Activated gamma-delta T cell treated with Interleukin-2 at 50 U/mL for 16 hours (primary cell): ENCODE results near the gene SKAP2.

Source experiments
- DNase-seq: peaks from one replicate; pipeline ENCODE4 v3.0.0-alpha.2; 2020

The SKAP2 gene

DNA sequence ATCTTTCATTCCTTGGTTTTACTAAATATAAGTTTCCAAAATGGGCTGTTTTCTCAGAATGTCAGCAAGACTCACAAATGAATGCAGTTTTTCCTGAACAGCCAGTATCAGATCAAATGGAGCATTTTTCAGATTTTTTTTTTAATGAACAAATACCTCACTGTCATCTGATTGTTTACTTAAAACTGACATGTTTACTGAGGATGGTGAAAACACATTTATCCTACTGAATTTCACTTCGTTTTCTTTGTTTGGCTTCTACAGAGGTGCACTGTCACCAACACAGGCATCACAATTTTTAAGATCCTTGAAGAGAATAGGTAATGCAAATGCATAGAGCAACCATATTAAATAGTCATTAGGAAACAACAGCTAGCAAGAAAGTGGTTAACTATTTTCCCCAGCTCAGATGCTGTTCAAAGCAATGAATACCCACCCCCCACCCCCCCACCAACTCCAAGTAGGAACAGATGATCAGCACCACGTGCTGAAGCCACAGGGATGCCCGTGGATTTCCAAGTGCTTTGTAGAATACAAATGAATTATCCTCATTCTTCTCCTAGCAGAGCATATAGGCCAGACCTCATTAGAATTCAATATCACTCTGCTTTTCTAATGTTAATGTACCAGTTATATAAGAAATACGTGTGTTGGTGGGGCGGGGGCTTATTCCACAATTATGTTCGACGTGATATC, 205.9 kb downstream of the SKAP2 start:
- DNase-seq, result no peak

DNA sequence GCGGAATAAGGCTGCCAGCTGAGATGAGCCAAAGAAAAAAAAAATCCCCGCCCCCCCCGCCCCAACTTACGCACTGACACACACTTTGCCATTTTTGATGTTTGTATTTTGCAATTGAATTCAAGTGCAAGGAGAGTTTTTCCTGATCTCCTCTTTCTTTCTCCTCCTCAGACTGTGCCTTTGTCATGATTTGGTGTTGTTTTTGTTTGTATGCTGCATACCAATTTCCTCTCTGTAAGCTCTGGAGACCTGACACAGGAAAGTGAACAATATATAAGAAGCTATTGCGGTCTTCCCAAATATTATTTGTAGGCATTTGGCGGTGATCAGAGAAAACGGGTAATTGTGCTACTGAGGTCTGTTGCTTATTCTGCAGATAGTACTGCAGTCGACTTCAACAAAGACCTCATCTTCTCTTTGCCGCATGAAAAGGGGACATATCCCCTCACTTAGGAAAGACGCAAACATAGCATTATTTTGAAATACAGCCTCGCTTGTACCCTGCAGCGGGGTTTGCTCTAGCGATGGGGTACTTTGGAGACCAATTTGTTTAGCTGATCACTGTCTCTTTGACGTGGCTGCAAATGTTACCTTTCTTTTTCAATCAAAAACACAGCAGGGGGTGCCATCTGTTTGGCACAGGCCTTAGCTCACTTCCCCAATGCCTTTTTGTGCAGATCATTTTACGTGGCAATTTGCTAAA, 206.6 kb downstream of the SKAP2 start:
- DNase-seq, result no peak

DNA sequence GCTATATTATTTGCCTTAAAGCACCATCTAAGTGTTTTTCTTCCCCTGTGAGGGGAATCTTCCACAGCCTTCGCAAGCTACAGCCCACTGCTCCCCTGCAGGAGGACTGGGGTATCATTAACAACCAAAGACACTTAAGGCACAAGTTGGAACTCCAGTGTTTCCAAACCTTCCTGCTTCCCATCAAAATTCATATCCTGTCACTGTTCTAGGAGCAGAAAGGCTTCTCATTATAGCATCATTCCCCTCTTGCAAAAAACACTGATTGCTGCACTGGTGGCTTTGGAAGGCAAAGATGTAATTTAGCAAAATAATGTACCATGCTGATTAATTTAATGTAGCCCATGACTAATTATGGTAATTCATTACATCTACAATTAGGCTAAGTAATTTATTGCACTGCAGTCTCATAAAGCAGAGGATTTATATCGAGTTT, 207.2 kb downstream of the SKAP2 start:
- no peak for DNase-seq

DNA sequence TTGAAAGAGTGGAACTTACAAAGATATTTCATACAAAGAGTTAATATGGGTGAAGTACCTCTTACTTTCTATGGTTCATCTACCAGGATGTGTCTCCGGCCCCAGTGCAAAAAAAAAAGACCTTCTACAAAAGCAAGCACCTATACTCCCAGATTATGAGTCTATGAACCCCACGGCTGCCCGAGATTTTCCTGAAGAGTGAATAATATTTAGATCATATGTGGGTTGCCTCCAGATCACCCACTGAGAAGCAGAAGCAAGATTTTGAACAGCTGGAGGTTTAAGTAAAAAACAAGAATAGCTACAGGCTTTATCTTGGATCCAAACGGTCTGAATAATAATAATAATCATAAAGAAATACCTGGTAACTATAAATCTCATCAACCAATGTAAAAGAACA, 207.7 kb downstream of the SKAP2 start:
- DNase-seq, result no peak

DNA sequence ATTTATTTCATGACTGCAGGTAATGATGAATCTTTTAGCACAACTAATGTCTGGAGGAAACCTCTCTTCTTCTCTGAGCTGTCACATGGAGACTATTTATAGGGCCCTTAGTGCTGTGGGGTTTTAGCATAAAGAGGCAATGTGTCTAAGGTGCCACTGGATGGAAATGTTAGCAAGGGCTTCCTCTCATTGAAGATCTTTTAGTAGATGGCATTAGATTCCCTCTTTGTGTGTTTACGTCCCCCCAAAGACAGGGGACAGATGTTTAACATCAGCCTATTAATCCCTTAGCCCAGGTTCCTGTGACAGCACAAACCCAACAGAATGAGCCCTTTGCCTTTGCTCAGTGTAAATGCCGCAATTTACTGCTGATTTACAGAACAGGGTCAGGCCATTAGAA, 208.6 kb downstream of the SKAP2 start:
- no peak for DNase-seq

DNA sequence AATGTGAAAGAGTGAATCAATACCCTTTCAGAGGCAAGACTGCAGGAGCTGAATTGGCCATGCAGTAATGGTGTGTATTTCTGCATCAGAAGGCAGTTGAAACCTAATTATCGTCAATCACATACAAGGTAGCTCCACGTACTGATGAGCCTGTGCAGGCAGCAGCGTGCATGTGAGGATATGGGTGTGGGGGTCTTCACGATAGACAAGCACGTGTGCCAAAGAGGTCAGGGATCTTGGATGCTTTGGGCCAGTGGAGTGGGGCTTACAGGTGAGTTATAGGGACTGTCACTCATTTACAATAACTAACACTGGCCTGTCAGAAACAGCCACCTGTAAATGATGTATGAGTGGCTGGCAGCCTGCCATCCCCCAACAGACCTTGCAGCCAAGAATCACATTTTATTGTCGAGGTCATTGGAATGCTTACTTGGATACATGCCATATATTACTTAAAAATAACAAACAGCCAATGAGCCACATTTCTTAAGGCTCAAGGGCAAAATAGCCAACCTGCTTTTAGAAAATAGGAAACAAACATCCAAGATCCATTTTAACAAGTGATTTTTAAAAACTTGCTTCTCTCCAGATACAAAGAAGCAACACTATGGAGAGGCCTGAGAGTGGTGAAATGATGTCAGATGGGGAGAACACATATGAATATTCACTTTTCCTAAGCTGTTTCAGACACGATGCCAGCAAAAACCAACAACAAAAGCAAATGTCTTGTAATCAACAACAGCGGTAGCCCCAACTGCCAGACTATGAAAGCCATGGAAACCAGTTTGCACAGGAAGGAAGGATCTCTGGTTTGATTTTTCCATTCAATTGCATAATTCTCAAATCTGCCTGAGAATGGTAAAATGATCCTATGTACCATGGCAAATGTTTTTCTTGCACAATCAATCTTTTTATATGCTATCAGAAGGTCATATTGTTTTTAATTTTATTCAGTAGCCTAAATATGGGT, 210.7 kb downstream of the SKAP2 start:
- DNase-seq, result no peak

DNA sequence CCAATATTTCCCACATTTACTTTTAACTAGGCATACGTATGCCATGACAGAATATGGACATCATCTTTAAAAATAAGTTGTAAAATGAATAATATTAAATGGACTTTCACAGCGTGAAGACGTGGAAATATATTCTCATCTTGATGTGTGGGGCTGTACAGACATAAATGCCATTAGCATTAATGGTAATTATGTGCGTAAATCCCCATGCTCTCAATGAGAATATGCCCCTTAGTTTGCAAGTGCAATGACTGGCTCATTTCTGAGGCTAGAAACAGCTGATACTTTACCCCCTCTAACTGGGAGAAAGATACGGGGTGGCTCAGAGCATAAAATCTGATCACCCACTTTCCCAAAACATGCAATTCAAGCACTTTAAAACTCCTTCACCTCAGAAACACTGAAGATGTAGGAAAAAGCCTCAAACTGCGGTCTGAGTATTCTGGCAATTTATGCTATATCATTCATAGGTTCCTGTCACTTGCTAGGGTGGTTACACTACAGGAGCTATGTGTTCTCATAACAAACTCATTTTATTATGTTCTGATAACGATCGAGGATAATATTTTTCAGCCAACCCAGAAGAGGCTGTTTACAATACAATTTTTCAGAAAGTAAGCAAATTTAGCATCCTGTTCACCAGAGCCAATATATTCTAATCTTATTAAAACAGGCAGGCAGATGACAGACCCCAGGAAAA, 211.8 kb downstream of the SKAP2 start:
- DNase-seq, result no peak

DNA sequence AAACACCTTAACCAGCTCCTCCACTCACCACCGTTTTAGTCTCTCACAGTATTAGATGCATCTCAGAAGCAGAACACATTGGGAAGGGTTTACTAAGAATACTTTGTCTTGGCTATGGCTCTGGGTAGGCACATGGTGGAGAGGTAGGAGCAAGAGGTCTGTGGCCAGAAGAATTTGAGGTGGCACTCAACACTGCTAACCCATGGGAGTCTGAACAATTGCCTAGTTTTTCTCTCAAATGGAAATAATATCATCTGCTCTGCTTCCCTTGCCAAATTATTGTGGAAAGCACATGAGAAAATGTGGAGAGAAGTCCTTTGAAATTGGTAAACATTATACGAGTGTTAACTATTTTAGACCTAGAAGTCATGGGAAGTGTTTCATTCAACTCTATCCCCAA, 214.3 kb downstream of the SKAP2 start:
- DNase-seq, result no peak

DNA sequence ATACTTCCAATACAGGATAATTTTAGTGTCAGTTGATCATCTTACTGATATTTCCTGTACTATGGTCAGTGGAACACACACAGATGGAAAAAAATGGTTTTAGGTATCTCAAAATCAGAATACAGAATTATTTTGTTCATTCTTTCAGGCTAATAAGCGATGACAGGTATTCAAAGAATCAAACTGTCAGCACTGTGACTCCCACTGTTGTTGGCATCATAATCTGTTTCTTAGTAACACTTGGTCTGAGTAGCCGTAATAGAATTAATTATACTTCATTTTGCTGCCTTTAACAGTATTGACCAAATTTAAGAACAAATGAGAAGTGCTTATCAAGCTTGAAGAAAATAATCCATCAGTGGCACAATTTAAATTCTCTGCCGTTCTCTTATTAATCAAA, 215.0 kb downstream of the SKAP2 start:
- no peak for DNase-seq

DNA sequence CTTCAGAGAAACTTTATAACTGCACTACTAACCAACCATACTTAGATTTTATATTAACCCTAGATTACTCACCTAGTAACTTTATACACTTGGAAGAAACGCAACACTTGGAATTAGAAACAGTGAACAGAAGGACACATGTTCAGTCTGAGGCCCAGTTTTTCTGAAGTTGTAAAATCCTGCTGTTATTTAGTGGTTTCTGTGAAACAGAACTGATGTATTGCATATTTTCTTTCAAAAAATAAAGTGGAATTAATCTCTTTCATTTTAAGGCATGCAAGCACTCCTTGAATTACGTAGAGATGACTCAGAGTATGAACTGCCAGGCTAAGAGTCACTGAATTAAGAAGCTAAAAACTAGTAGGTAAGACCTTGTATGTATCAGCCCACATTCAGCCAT, 215.8 kb downstream of the SKAP2 start:
- DNase-seq, result no peak

DNA sequence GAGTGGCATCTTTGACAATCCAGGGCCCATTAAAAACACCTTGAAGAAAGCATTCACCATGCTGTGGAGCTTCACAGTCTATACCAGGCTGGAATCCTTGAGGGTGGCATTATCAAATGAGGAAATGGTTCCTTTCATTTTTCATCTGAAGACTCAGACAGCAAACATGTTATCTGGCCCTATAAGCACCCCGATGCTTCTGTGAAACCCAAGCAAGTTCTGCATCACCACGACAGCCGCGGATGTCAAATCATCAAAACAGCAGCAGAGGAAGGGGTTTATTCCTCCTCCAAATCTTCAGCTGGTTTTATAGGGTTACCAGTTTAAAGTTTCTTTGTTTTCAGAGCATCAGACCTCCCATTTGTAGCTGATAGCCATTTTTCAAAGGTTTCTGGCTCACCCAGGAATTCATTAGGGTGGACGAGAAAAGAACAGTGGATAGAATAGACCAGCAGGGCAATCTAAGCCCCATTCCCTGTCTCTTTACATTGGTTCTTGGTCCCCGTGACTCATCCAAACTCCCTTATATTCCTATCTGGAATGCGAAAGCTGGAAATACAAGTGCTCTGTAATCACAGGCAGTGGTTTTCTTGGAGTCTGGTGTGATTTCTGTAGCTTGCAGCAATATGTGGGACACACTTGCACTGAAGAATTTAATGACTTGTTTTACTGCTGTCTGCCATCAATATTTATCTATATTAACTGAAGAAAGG, 217.9 kb downstream of the SKAP2 start:
- no peak for DNase-seq

DNA sequence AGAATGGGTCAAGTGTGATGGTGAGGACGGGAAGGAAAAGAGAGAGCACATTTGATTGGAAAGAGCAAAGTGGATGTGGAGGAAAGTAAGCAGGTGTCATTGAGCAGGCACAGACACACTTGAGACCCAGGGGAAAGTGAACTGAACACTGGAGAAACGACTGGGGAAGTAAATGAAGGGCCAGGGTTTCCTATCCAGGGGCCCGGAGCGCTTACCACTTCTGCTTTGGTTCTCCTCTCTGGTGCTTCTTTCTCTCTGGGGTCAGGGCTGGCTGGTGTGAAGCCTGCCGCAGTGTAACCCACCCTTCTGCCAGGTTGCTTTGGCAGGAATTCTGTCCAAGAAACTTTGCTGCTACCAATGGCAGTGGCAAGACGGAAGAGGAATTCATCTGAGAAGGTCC, 219.3 kb downstream of the SKAP2 start:
- no peak for DNase-seq

DNA sequence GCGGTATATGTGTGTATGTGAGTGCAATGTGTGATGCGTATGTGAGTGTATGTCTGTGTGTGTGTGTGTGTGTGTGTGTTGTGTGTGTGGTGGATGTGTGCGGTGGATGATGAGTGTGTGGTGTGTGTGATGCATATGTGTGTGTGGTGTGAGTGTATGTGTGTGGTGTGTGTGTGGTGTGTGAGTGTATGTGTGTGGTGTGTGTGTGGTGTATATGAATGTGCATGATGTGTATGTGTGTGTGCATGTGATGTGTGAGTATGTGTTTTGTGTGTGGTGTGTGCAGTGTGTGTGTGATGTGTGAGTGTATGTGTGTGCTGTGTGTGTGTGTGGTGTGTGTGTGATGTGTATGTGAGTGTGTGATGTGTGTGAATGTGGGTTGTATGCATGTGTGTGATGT, 222.0 kb downstream of the SKAP2 start:
- DNase-seq, result no peak

DNA sequence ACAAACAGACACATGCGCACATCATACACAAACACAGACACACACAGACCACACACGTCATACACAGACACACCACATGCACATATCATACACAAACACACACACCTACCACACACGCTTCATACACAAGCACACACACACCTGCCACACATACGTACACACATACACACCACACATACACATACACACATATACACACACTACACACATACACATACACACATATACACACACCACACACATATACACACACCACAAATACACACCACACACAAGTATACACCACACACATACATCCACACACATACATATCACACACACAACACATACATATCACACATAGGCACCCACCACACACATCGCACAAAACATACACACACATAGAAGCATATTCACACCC, 224.7 kb downstream of the SKAP2 start:
- DNase-seq, result no peak

DNA sequence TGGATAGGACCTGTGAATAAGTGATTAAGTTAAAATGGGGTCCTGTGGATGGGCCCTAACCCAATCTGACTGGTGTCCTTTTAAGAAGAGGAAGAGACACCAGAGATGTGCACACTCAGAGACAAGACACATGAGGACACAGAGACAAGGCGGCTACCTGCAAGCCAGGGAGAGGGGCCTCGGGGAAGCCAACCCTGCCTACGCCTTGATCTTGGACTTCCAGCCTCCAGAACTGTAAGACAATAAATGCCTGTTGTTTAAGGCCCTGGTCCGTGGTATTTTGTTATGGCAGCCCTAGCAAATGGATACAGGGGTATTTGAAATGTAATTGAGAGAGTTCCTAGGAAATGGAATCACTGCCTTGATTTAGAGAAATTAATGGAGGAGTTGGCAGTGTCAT, 225.3 kb downstream of the SKAP2 start:
- DNase-seq, result no peak

DNA sequence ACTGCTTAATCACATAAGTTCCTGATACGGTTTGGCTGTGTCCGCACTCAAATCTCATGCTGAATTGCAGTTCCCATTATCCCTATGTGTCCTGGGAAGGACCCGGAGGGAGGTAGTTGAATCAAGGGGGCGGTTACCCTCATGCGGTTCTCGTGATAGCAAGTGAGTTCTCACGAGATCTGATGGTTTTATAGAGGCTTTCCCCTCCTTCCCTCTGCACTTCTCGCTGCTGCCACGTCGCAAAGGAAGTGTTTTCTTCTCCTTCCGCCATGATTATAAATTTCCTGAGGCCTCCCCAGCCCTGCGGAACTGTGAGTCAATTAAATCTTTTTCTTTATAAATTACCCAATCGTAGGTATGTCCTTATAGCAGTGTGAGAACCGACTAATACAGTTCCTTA, 226.2 kb downstream of the SKAP2 start:
- no peak for DNase-seq

DNA sequence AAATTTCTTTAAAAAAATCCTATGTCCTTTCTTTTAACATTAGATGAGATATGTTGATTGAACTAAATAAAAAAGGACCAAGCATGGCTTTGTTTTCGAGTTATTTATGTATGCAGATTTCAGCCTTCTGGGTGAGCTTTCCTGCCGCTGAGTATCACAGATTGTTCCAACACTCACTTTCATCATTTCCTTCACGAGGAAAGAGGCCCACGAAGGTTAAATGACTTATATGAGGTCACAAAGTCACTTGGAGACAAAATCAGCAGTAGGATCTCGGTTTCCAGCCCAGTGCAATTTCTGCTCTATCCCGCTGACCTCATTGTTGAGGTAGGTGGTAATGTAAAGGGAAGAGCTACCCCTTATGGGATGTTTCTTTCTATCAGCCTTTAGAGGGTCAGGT, 226.8 kb downstream of the SKAP2 start:
- DNase-seq, result no peak

DNA sequence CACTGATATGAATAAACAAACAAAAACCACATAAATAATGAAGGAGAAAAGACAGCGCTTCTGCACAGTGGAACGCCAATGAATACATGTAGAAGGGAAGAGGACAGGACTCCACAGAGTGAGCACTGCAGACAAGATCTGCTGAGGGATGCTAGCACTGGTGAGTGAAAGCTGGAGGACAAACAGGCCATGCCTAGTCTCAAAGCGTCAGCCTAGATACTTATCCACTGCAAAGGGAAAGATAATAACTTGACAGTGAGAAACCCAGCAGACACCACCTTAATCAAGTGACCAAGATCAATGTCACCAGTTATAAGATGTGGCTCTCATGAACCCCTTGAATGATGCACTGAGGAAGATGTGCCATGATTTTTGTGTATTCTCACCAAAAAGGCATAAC, 227.6 kb downstream of the SKAP2 start:
- no peak for DNase-seq

DNA sequence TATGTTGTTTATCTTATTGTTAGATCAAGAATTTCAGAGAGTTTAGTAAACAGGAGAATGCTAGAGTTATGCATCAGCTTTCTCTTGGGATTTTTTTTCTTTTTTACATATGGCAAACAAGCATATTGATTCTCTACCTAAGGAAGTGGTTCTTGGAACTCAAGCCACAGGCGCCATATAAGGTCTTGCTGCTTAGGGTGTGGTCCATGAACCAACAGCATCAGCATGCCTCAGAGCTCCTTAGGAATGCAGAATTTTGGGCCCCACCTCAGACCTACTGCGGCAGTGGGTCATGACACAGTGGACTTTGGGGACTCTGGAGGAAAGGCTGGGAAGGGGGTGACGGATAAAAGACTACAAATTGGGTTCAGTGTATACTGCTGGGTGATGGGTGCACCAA, 230.8 kb downstream of the SKAP2 start:
- DNase-seq, result no peak

DNA sequence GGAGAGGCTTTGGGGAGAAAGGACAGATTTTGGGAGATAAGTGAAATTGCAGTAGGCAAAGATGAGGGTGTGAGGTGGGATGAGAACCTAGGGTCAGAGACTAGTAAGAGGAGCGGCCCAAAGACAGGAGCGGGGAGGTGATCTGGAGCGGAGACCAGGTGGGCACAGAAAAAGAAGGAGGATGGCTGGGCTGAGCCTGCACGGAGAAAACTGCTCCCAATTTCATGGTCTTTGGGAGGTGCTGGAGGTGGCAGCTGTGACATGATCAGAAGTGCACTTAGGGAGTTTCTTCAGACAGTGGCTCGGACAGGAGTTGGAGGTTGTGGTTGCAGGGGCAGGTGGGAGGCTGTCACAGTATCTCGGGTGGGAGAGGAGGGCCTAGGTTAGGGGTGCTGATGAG, 232.8 kb downstream of the SKAP2 start:
- no peak for DNase-seq

DNA sequence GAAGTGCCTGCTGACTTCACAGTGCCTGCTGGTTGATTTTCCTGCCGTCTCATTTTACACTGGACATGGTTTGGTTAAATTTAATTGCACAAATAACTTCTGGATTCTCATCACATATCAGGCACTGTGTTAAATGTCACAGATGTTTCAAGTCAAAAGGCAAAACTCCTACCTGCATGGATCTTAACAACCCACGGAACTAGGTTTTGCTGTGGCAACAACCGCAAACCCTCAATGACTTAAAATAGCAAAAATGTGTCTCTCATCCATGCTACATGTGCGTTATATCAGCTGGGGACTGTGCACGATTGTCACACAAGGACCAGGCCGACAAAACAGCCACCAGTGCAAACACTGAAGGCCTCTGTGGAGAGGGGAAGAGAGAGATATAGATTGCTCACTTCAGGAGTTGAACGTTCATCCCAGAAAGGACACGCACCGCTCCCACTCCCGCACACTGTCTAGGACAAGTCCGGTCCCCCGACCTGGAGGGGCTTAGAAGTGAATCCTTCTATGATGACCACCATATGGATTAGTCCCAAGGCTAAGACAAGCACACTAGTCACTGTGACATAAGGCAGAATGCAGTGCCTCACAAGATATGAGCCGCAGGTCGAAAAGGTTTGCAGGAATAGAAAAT, 233.3 kb downstream of the SKAP2 start:
- DNase-seq, result no peak

DNA sequence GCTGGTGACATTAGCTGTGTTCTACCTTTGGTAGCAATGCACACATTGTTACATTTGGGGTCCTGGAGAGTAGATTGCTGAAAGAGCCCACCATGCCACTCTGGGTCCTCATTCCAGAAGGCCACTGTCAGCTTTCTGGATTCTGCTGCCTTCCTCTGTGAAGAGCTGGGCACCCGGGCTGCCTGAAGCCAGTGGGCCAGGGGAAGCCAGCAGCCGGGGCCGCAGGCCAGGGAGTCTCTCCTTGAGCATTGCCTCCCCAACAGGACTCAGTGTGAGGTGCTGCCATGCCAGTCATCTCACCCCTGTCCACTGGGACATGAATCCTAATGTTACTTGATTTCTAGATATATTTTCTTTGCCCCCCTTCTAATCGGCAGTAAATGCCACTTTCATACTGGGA, 234.0 kb downstream of the SKAP2 start:
- DNase-seq, result no peak
